ENCODE measurements around the gene IER5L. TPM values are rescaled to one million over a fixed set of nuclear protein-coding genes. Genes with fewer than 3 reads are reported as not detected.

Gene IER5L
- total RNA-seq, result 10 to 100 TPM; 28.3 to 66.9 TPM
- 10 to 100 TPM in 1 of 2 donors, 1 to 10 TPM in 1; 8.8 to 37.2 TPM for polyA plus RNA-seq
- long read RNA-seq, donor 1, partial matches to known transcripts, result 0 of 4 reads
- long read RNA-seq, donor 1, other reads (novel, unspliced or antisense), result 0 of 4 reads
- long read RNA-seq, donor 2, transcript IER5L-201 (1 exons, 2,711 nt), result major isoform, 43 of 47 reads
- long read RNA-seq, donor 2, partial matches to known transcripts, result 3 of 47 reads
- long read RNA-seq, donor 2, other reads (novel, unspliced or antisense), result 1 of 47 reads

GRCh38 chr9:129177791-129178567 lies at the start of gene IER5L:
Gene IER5L, minus strand, starts transcription at chr9:129178261. Its CDS starts 209 bp downstream, at chr9:129178052.
- Histone ChIP-seq H3K36me3 (ENCODE audit: control insufficient read depth in 1 of 2, insufficient read depth in 2 of 2, low read length in 1 of 2) (no peaks in the 10 kb centered on the region), H3K4me1 (ENCODE audit: control insufficient read depth in 1 of 2, insufficient read depth in 2 of 2, low read length in 2 of 2) (no peaks in the 10 kb centered on the region), H3K4me3 (ENCODE audit: low read length in 2 of 2) (peak within 1 kb of the TSS; percentile 67 to 97), H3K27me3 (ENCODE audit: control insufficient read depth in 1 of 2, insufficient read depth in 2 of 2, low read length in 1 of 2) (peaks cover 0 to 2% of the 10 kb centered on the region in 2 donors), H3K9me3 (ENCODE audit: control insufficient read depth, low read length) (no peaks in the 10 kb centered on the region), H3K27ac (ENCODE audit: low read depth in 1 of 2, low read length in 2 of 2) (peak within 1 kb of the TSS; percentile 51 to 85)
- intact Hi-C loops (cut with DNase I), result loop anchor here (2.0 to 5.0 kb wide), 3 partner anchors 77 to 154 kb away; no protein-coding TSS in a partner anchor
- WGBS, 2 donors, result 0 to 1% methylated on average over 74 to 90 of the region's 90 CpGs
- peak; percentile 87 for ATAC-seq (ENCODE audit: low FRiP score)
- DNase-seq, result peak; percentile 97

GRCh38 chr9:129227843-129228189 lies 49.8 kb upstream of the IER5L start:
- intact Hi-C loops (cut with DNase I), result no loop called here
- no peak for ATAC-seq (ENCODE audit: low FRiP score)
- Histone ChIP-seq H3K27ac (ENCODE audit: low read depth in 1 of 2, low read length in 2 of 2) (no peak overlapping the region), H3K4me1 (ENCODE audit: control insufficient read depth in 1 of 2, insufficient read depth in 2 of 2, low read length in 2 of 2) (no peaks in the 10 kb centered on the region), H3K9me3 (ENCODE audit: control insufficient read depth, low read length) (no peaks in the 10 kb centered on the region), H3K36me3 (ENCODE audit: control insufficient read depth in 1 of 2, insufficient read depth in 2 of 2, low read length in 1 of 2) (no peaks in the 10 kb centered on the region), H3K27me3 (ENCODE audit: control insufficient read depth in 1 of 2, insufficient read depth in 2 of 2, low read length in 1 of 2) (no peaks in the 10 kb centered on the region), H3K4me3 (ENCODE audit: low read length in 2 of 2) (no peak overlapping the region)
- no peak for DNase-seq
- WGBS, 2 donors, result 93 to 94% methylated on average over 10 of the region's 10 CpGs

- Histone ChIP-seq H3K27ac (ENCODE audit: low read depth in 1 of 2, low read length in 2 of 2) (no peak overlapping the region), H3K27me3 (ENCODE audit: control insufficient read depth in 1 of 2, insufficient read depth in 2 of 2, low read length in 1 of 2) (no peaks in the 10 kb centered on the region), H3K36me3 (ENCODE audit: control insufficient read depth in 1 of 2, insufficient read depth in 2 of 2, low read length in 1 of 2) (no peaks in the 10 kb centered on the region), H3K9me3 (ENCODE audit: control insufficient read depth, low read length) (no peaks in the 10 kb centered on the region), H3K4me1 (ENCODE audit: control insufficient read depth in 1 of 2, insufficient read depth in 2 of 2, low read length in 2 of 2) (no peaks in the 10 kb centered on the region), H3K4me3 (ENCODE audit: low read length in 2 of 2) (no peak overlapping the region)
- peak in 1 of 2 donors; percentile 84 for DNase-seq
- intact Hi-C loops (cut with DNase I), result no loop called here
- 48 to 58% methylated on average over 12 of the region's 12 CpGs for WGBS, 2 donors
- ATAC-seq (ENCODE audit: low FRiP score), result peak; percentile 47
These were observed 47.8 kb upstream of the IER5L start for GRCh38 chr9:129225815-129226214.

GRCh38 chr9:129225490-129225778 lies 47.4 kb upstream of the IER5L start:
- no peaks in the 10 kb centered on the region for H3K27me3 ChIP-seq (ENCODE audit: control insufficient read depth in 1 of 2, insufficient read depth in 2 of 2, low read length in 1 of 2)
- no peaks in the 10 kb centered on the region for H3K9me3 ChIP-seq (ENCODE audit: control insufficient read depth, low read length)
- H3K27ac ChIP-seq (ENCODE audit: low read depth in 1 of 2, low read length in 2 of 2), result no peak overlapping the region
- H3K4me1 ChIP-seq (ENCODE audit: control insufficient read depth in 1 of 2, insufficient read depth in 2 of 2, low read length in 2 of 2), result no peaks in the 10 kb centered on the region
- WGBS, 2 donors, result 87 to 88% methylated on average over 3 of the region's 3 CpGs
- ATAC-seq (ENCODE audit: low FRiP score) (no peak), DNase-seq (no peak)
- H3K36me3 ChIP-seq (ENCODE audit: control insufficient read depth in 1 of 2, insufficient read depth in 2 of 2, low read length in 1 of 2), result no peaks in the 10 kb centered on the region
- H3K4me3 ChIP-seq (ENCODE audit: low read length in 2 of 2), result no peak overlapping the region
- intact Hi-C loops (cut with DNase I), result no loop called here

GRCh38 chr9:129224618-129225489 lies 46.8 kb upstream of the IER5L start:
- no peaks in the 10 kb centered on the region for H3K36me3 ChIP-seq (ENCODE audit: control insufficient read depth in 1 of 2, insufficient read depth in 2 of 2, low read length in 1 of 2)
- WGBS, 2 donors, result 91 to 92% methylated on average over 17 of the region's 17 CpGs
- DNase-seq (no peak), ATAC-seq (ENCODE audit: low FRiP score) (no peak)
- intact Hi-C loops (cut with DNase I), result no loop called here
- H3K9me3 ChIP-seq (ENCODE audit: control insufficient read depth, low read length), result no peaks in the 10 kb centered on the region
- no peak overlapping the region for H3K4me3 ChIP-seq (ENCODE audit: low read length in 2 of 2)
- no peak overlapping the region for H3K27ac ChIP-seq (ENCODE audit: low read depth in 1 of 2, low read length in 2 of 2)
- no peaks in the 10 kb centered on the region for H3K27me3 ChIP-seq (ENCODE audit: control insufficient read depth in 1 of 2, insufficient read depth in 2 of 2, low read length in 1 of 2)
- H3K4me1 ChIP-seq (ENCODE audit: control insufficient read depth in 1 of 2, insufficient read depth in 2 of 2, low read length in 2 of 2), result no peaks in the 10 kb centered on the region

- H3K4me3 ChIP-seq (ENCODE audit: low read length in 2 of 2), result no peak overlapping the region
- no peak overlapping the region for H3K27ac ChIP-seq (ENCODE audit: low read depth in 1 of 2, low read length in 2 of 2)
- no peaks in the 10 kb centered on the region for H3K4me1 ChIP-seq (ENCODE audit: control insufficient read depth in 1 of 2, insufficient read depth in 2 of 2, low read length in 2 of 2)
- H3K27me3 ChIP-seq (ENCODE audit: control insufficient read depth in 1 of 2, insufficient read depth in 2 of 2, low read length in 1 of 2), result no peaks in the 10 kb centered on the region
- 91 to 94% methylated on average over 15 of the region's 15 CpGs for WGBS, 2 donors
- H3K36me3 ChIP-seq (ENCODE audit: control insufficient read depth in 1 of 2, insufficient read depth in 2 of 2, low read length in 1 of 2), result no peaks in the 10 kb centered on the region
- intact Hi-C loops (cut with DNase I), result no loop called here
- ATAC-seq (ENCODE audit: low FRiP score) (peak; percentile 9), DNase-seq (no peak)
- no peaks in the 10 kb centered on the region for H3K9me3 ChIP-seq (ENCODE audit: control insufficient read depth, low read length)
These were observed 45.6 kb upstream of the IER5L start for GRCh38 chr9:129223551-129224208.

- 95 to 96% methylated on average over 13 of the region's 13 CpGs for WGBS, 2 donors
- intact Hi-C loops (cut with DNase I), result no loop called here
- H3K4me1 ChIP-seq (ENCODE audit: control insufficient read depth in 1 of 2, insufficient read depth in 2 of 2, low read length in 2 of 2), result no peaks in the 10 kb centered on the region
- H3K36me3 ChIP-seq (ENCODE audit: control insufficient read depth in 1 of 2, insufficient read depth in 2 of 2, low read length in 1 of 2), result no peaks in the 10 kb centered on the region
- DNase-seq, result no peak
- no peak overlapping the region for H3K4me3 ChIP-seq (ENCODE audit: low read length in 2 of 2)
- H3K27me3 ChIP-seq (ENCODE audit: control insufficient read depth in 1 of 2, insufficient read depth in 2 of 2, low read length in 1 of 2), result no peaks in the 10 kb centered on the region
- ATAC-seq (ENCODE audit: low FRiP score), result no peak
- no peaks in the 10 kb centered on the region for H3K9me3 ChIP-seq (ENCODE audit: control insufficient read depth, low read length)
- H3K27ac ChIP-seq (ENCODE audit: low read depth in 1 of 2, low read length in 2 of 2), result no peak overlapping the region
These were observed 44.8 kb upstream of the IER5L start for GRCh38 chr9:129222819-129223218.

- no peak for DNase-seq
- Histone ChIP-seq H3K9me3 (ENCODE audit: control insufficient read depth, low read length) (no peaks in the 10 kb centered on the region), H3K27ac (ENCODE audit: low read depth in 1 of 2, low read length in 2 of 2) (no peak overlapping the region), H3K36me3 (ENCODE audit: control insufficient read depth in 1 of 2, insufficient read depth in 2 of 2, low read length in 1 of 2) (no peaks in the 10 kb centered on the region), H3K4me3 (ENCODE audit: low read length in 2 of 2) (no peak overlapping the region), H3K4me1 (ENCODE audit: control insufficient read depth in 1 of 2, insufficient read depth in 2 of 2, low read length in 2 of 2) (no peaks in the 10 kb centered on the region), H3K27me3 (ENCODE audit: control insufficient read depth in 1 of 2, insufficient read depth in 2 of 2, low read length in 1 of 2) (no peaks in the 10 kb centered on the region)
- ATAC-seq (ENCODE audit: low FRiP score), result no peak
- intact Hi-C loops (cut with DNase I), result no loop called here
- WGBS, 2 donors, result 92 to 93% methylated on average over 15 of the region's 15 CpGs
These were observed 44.0 kb upstream of the IER5L start for GRCh38 chr9:129221979-129222635.
